Dermis blood vessel endothelial cell (primary cell): ENCODE results near the gene STOML1. TPM values are rescaled to one million over a fixed set of nuclear protein-coding genes. Genes with fewer than 3 reads are reported as not detected.
"Not testable (repeated sequence)": the region's sequence is repeated elsewhere in the genome, so short reads cannot be mapped to it uniquely, and the experiment has no call there.

ENCODE experiments used
- DNase-seq: peaks from one replicate; pipeline ENCODE4 v3.0.0; 2010
- total RNA-seq: library from RNA; depleted of rRNA; stranded (reverse); fragments of >200 nt; gene quantifications from 2 replicates; pipeline ENCODE4 v1.2.3, GENCODE V29; 2014

The STOML1 gene
- total RNA-seq, 1 donor from 2014 or later = 19.9 TPM

DNA sequence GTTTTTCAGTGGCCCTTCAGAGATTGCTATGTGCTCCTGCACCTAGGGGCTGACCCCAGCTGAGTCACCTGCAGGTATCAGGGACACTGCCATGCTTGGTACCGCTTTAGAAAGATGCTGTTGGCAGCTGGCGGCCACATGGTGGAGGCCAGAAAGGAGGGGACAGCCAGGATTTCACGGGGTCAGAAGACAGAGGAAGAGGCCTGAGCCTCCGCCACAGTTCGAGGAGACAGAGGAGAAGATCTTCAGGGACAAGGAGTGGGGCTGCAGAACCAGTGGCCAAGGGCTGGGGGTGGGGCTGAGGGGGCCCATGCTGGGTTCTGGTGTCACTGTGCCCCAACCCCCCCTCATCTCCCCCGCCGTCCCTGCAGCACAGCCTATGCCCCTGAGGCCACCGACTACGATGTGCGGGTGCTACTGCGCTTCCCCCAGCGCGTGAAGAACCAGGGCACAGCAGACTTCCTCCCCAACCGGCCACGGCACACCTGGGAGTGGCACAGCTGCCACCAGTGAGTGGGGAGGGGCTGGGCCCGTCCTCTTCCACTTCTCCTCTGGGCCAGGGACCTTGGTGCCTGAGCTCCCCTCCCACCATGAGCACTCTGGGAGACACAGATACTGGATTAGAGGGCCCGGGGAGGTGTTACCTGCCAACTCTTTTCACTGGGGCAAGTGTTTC is 45.9 kb downstream of the STOML1 start:
- no peak for DNase-seq

DNA sequence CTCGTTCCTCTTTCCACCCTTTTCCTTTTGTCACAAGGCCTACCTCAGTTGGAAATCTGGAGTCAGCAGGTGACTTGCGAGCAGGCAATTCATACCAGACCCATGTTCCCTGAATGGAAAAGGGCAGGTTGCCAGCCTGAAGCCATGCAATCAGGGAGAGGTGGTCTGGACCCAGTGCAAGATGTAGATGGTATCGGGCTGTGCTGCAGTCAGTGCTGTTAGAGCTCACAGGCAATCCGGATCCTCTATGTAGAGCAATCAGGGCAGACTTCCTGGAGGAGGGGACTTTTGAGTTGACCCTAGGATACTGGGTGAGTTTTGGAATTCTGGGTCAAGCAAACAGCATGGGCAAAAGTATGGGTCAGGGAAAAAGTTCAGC is 47.0 kb downstream of the STOML1 start:
- no peak for DNase-seq

DNA sequence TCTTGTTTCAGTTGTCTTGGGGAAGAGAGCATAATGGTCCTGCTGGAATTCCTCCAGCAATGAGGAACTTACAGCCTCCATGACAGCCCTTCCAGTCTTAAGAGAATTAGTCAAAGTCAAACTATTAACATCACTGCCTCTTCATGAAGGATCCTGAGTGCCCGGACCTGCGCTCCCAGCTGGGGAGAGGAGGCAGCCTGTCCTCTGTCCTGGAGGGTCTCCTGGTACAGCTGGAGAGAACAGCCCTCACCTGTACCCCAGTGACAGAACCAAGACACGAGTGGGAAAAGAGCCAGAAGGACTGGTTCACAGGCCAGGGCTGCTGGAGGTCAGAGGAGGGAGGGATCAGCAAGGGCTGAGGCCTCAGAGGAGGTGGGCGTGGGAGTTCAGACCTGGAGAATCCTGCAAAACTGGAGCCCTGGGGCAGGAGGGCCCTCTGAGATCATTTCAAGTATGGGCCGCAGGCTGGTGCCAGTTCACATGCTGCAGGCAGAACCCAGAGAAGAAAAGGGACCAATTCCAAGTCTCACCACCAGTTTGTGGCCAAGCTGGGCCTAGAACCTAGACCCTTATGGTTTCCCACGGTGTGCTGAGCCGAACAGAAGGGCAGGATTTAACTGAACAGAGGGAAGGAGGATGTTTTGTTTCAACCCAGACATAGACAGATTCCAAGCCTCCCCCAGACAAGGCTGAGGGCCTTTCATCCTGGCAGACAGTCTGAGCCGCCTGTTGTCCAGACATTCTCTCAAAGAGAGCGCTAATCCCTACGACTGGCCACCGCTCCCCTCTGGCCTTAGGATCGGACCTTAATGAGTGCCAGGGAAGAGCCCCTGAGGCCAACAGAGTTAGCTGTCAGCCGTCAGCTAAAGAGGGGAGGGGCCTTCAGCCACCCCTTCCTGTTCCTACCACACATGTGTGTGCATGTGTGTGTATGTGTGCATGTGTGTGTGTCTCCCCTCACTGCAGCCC is 47.6 kb downstream of the STOML1 start:
- no peak for DNase-seq

DNA sequence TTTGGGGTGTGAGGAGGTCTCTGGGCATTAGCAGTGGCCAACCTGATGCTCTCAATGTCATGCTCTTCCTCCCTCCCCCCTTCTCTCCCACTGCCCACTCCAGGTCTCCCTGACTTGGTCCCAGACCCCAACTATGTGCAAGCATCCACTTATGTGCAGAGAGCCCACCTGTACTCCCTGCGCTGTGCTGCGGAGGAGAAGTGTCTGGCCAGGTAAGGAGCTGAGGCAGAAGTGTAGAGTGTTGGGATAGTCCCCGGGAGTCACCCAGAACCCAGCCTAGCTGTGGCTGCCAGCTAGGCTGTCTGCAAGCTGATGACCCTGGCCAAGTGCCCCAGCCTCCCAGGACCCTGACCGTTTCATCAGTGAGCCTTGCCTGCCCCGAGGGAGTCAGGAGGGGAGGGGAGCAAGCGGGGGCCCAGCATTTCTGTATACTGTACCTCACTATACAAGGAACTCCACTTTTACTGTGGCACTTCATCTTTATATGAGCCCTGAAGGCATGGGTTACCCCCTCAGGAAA is 49.3 kb downstream of the STOML1 start:
- DNase-seq = no peak

DNA sequence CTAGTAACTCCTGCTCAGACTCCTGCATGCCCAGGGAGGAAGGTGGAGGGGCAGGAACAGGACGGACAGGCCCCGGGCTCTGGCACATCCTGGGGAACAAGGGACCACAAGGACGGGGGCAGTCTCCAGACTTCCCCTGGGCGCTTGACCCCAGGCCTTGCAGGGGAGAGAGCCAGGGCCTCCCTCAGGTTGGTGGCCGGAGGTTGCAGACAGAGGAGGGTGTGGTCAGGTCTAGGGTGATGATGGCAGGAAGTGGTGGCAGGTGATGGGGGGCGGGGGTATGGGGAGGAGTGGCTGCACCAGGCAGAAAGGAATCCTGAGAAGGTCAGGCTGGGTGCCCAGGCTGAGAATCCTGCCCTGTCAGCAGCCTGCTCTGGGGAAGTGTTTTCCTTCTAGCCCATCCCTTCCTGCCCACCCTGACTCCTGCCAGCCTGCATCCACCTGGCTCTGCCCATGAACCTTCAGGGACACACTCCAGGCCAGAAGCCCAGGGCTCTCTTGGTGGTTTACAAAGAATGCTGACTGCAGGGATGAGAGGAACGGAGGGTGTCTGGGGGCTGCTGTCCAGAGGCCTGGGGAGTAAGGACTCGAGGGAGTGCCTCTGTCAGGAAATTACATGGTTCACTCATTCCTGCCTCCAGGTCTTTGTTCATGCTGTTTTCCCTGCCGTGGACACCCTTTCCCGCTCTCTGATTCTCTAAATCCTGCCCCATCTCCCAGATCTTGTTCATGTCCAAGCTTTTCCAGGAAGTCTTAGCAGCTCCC is 50.0 kb downstream of the STOML1 start:
- DNase-seq = no peak

DNA sequence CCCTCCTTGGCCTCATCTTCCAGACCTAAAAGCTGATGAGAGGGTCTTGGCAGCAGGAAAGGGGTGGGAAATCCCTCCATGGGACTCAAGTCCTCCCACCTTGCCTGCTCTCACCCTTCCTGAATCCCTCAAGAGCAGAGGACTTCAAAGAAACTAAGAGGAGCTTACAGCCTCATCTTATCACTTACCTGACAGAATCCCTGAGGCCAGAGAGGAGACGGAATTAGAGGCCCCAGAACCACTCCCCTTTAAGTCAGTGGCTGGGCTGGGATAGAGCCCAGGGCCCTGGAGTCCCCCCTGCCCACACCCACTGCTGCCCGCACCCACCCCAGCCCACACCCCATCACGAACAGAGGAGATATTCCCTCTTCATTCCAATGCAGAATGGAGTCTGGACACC is 50.6 kb downstream of the STOML1 start:
- no peak for DNase-seq

DNA sequence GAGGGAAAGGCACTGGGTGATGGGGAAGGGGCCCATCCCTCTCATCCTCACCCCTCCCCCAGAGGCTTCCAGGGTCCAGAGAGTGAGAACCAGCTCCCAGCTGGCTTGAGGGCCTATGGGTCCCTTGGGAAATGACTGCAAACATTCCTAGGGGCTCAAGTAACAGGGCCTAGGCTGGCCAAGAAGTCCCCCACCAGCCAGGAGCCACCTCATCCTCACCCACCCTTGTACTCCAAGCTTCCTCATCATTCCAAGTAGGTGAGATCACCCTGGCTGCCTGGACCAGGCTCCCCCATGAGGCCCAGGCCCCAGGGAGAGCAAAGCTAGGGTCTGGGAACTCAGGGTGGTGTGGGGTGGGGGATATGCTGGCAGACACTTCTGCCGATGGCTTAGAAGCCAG is 51.1 kb downstream of the STOML1 start:
- DNase-seq = no peak

DNA sequence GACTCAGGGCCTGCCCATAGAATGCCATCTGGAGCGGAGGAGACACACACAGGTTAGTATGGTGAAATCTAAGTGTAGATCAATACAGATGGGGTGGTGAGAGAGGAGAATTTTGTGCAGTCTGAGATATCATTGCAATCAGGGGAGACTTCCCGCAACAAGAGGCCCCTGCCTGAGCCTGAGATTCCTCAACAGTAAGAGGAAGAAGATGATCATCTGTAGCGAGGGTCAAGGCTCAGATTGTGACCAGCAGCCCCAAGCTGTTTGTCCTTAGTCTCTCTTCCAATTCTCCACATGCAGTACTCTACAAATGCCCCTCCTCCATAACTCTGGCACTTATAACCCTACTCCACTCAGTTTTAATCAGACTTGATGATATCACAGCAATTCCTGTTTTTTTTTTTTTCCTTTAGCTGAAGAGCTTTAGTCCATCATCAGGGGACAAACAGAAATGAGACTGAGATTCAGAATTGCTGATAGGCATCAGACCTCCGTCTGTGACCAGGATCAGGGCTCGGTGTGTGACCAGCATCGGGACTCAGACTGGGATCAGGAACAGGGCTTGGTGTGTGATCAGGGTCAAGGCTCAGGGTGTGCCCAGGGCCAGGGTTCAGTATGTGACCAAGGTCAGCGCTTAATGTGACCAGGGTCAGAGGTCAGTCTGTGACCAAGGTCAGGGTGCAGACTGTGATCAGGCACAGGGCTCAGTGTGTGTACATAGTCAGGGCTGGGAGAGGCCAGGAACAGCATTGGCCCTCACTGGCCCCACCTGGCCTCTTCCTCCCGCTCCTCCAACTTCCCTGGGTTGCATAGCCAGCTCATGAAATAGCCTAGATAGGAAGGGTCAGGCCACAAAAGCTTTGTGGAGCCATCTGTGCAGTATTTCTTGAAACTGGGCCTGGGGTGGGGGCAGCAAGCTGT is 51.8 kb downstream of the STOML1 start:
- DNase-seq = no peak

DNA sequence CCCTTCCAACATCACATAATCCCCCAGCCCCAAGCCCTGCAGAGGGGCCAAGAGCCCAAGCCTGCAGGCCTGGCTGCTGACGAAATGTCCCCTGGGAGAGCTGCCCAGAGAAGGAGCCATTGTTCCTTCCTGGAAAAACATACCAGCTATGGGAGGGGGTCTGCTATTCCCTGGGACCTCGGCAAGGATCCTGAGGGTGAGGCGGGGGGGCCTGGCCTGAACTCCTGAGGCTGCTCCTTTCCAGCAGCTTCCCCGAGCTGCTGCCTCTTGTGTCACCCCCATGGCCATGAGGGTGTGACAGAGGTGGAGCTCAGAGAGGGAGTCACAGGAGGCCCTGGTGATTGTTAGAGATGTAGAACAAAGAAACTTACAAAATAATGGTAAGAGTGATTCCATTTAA is 53.0 kb downstream of the STOML1 start:
- DNase-seq = no peak

DNA sequence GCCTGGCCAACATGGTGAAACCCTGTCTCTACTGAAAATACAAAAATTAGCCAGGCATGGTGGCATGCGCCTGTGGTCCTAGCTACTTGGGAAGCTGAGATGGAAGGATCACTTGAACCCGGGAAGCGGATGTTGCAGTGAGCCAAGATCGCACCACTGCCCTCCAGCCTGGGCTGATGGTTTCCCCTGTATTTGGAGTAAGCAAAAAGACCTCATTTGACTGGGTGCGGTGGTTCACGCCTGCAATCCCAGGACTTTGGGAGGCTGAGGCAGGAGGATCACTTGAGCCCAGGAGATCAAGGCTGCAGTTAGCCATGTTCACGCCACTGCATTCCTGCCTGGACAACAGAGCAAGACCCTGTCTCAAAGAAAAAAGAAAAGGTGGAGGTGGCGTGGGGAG is 53.6 kb downstream of the STOML1 start:
- DNase-seq = not testable (repeated sequence)

DNA sequence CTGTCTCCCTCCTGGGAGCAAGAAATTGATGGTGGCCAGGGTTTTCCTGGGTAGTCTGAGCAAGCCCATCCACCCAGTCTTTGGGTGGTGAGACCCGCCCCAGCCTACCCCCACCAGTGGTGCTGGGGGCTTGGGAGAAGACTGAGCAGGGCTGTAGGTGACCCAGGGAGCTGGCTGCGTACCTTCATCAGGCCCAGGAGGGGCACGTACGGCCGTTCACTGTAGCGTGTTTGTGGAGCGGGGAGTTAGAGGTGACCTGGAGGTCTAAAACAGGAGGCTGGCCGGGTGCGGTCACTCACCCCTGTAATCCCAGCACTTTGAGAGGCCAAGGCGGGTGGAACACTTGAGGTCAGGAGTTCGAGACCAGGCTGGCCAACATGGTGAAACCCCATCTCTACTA is 54.4 kb downstream of the STOML1 start:
- DNase-seq = no peak

DNA sequence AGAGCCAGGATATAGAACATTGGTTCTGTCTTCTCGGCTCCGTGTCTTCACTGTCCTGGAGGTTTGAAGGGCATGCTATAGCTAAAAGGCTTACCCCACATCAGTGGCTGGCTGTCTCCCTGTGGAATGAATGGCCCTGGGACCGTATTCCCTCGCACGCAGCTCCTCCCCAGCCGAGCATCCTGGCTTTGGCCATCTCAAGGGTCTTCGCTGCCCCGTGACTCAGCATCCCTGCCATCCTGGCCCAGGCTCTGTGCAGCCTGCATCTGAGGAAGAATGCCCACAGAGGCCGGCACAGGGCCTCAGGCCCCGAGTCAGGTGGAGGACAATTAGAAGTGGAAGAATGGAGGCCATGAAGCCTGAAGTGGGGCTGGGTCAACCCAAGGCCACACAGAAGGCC is 54.8 kb downstream of the STOML1 start:
- DNase-seq = no peak

DNA sequence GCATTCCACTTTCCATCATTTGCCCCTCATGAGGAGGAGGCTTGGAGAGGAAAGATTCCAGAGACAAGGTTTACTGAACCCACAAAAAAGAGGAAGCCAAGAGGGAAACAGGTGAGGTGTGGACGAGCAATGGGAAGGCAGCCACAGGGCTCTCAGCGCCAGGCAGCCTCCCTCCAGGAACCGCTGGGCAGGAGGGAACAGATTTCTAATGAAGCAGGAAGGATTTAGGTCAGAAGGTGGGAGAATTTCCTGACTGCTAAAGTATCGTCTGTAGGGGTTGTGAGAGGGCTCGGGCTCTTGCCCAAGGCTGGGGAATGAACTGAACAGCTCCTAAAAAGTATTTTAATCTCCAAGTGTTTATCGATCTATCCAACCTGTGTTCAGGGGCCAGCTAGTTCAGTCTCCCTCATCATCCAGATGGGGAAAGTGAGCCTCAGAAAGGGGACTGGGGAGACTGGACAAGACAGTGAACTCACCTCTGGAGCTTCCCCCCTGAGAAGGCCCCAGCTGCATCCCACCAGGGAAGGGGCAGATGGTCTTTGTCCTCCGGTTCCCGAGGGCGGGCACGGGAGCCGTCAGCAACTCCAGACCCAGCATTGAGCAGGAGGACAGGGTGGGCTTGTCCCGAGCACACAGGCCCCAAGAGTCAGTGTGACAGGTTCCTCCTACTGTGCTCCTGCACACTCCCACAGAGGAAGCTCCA is 55.4 kb downstream of the STOML1 start:
- DNase-seq = no peak

DNA sequence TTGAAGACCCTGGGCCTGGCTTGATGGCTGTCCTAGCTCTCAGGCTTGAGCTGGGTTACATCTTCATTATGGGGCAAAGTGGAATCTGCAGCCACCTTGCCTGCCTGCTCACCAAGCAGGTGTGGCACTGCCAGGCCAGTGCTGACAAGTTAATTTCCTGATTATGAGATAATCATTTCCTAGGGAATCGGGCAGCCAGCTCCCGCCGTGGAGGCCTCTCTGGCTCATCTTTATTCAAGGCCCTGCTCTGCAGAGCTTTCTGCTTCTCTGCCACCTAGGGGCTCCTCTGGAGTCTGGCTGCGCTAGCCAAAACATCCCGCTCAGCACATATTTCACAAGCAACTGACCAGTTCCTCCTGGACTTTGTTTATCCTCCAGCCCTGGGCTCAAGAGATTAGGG is 55.9 kb downstream of the STOML1 start:
- no peak for DNase-seq

DNA sequence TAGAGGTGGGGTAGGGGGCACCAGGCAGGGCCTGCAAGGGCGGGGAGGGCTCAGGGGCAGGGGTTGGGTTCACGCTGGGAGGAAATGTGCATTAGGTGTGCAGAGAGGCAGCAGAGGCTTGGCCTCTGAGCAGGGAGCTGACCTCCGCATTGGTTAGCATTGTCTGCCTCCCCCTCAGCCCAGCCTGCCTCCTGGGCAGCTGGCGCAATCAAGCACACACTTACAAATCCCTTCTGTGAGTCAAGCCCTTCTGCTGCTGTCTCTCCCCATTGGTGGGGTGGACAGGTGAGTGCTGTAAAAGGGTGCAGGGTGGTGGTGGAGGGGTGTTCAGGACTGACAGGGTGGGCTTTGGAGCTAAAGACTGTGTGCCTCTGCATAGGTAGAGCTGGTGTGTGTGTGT is 56.5 kb downstream of the STOML1 start:
- no peak for DNase-seq

DNA sequence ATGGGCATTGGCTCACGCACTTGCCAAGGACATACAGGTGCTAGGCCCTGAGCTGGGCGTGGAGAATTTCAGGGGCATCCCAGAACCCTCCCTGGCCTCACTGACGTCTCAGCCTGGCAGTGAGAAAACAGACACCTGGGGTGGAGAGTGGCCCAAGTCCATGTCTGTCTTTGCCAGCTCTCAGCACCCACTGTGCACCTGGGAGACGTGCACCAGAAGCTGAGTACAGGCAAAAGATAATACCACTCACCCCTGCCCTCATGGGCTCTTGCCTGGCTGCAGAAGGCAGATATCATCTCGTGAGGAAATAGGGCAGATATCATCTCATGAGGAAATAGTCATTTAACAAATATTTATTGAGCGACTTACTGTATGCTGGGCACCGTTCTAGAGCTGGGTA is 57.8 kb downstream of the STOML1 start:
- no peak for DNase-seq

DNA sequence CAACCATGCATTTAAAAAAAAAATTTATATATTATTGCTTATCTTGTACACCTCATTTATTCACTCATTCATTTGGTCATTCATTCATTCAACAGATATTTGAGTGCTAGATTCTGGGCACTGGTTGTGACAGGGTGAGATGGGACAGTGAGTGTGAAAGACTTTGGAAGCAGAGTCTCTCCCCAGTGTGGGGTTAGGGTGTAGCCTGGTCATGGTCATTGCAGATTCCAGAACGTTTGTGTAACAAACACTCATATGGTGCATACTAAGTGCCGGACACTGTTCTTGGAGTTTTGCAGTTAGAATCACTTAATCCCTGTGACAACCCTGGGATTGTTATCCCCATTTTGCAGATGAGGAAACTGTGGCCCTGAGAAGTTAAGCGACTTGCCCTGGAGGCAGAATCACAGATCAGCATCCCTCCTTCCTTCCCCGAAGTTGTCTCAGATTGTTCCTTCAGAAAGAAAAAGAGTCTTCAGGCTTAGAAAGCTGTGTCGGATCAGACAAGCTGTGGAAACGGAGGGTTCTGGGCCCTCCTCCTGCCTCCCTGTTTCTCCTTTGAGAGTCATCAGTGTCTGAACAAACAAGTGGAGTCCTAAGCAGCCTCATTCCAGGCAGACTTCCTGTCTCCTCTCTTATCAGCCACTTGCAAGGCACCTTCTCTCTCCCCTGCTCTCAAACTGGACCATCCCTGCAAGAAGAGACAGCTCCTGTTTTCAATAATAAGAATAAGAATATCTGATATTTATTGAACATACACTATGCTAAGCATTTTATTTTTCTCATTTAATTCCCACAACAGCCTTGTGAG is 59.5 kb downstream of the STOML1 start:
- DNase-seq = peak; percentile 56

DNA sequence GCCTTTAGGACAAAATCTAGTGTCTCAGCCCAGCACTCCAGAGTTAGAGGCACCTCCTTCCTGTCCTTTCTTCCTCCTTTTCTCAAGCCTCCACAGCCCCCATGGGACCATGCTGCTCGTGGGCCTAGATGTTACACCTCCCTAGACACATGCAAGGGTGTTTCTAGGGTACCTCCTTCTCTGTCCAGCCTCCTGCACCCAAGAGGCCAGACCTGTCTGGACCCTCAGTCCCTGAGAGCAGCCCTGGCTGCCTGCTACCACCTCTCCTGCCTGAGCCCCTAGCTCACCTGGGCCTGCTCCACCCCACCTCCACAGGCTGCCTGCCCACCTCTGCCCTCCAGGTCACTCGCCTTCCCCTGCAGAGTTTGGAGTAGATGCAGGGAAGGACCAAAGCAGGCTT is 60.7 kb downstream of the STOML1 start:
- DNase-seq = no peak

DNA sequence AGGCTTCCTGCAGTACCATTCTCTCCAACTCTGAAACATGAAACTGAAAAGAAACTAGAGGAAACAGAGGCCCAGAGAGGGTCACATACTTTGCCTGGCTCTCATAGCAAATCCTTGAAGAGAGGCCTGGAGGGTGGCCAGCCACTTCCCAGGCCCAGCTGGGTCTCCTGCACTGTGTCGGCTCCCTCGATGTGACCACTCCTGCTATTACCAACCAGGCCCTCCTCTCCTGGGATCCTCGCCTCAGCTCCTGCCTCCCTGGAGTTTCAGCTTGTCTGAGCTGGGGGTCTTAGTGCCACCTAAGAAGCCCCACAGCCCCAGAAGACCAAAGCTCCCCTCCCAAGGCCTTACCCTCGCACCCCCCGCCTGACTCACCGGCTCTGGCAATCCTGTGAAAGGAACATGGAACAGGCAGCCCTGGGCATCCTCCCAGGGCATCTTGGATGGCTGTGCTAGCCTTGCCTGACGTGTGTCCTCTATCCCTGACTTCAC is 61.3 kb downstream of the STOML1 start:
- no peak for DNase-seq

DNA sequence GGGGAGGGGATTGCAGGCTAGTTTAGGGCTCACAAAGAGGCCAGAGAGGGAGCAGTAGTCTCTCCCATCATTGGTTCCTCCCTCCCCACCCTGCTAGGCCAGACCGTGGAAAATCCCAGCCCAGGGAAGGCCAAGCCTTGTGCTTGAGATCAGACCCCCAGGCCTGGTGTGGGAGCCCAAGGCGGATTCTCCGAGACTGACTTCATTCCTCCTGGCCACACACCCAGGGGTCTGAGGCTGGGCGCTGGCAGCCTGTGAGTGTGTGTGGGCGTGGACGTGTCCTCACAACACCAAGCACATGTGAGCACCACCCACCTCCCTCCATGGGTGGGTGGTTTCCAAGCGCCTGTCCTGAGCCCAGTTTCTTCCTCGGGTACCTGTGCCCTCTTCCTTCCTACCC is 61.7 kb downstream of the STOML1 start:
- DNase-seq = no peak
